ENCODE data around the gene SNX1. TPM values are rescaled to one million over a fixed set of nuclear protein-coding genes. Genes with fewer than 3 reads are reported as not detected.

SNX1 gene
- total and polyA plus RNA-seq, 4 donors, result 54.6 to 153 (median 89.9) TPM

- DNase-seq (no peak), ATAC-seq (ENCODE audit: low FRiP score) (peak; percentile 16)
- WGBS, 2 donors, result 1% methylated on average over 60 to 83 of the region's 83 CpGs
- H3K27ac ChIP-seq (ENCODE audit: low read depth in 1 of 2, low read length in 2 of 2), result no peak within 1 kb of the TSS
- no peaks in the 10 kb centered on the region for H3K27me3 ChIP-seq (ENCODE audit: control insufficient read depth in 1 of 2, insufficient read depth in 2 of 2, low read length in 1 of 2)
- no peaks in the 10 kb centered on the region for H3K4me1 ChIP-seq (ENCODE audit: control insufficient read depth in 1 of 2, insufficient read depth in 2 of 2, low read length in 2 of 2)
- H3K9me3 ChIP-seq (ENCODE audit: control insufficient read depth, low read length), result no peaks in the 10 kb centered on the region
- peak within 1 kb of the TSS in 1 of 2 donors; percentile 17 for H3K4me3 ChIP-seq (ENCODE audit: low read length in 2 of 2)
- H3K36me3 ChIP-seq (ENCODE audit: control insufficient read depth in 1 of 2, insufficient read depth in 2 of 2, low read length in 1 of 2), result peaks cover 0 to 11% of the 10 kb centered on the region in 2 donors
- intact Hi-C loops (cut with DNase I), result no loop called here
Measured at GRCh38 chr15:64151727-64152506, 56.1 kb downstream of the SNX1 start, which contains the start of gene SNX22. SNX22 (plus strand) TSS chr15:64151731; CDS start chr15:64151776, 45 bp downstream.

- Histone ChIP-seq H3K27me3 (ENCODE audit: control insufficient read depth in 1 of 2, insufficient read depth in 2 of 2, low read length in 1 of 2) (no peaks in the 10 kb centered on the region), H3K27ac (ENCODE audit: low read depth in 1 of 2, low read length in 2 of 2) (no peak overlapping the region), H3K36me3 (ENCODE audit: control insufficient read depth in 1 of 2, insufficient read depth in 2 of 2, low read length in 1 of 2) (peaks cover 3 to 13% of the 10 kb centered on the region in 2 donors), H3K4me3 (ENCODE audit: low read length in 2 of 2) (peak overlapping the region in 1 of 2 donors; percentile 17), H3K9me3 (ENCODE audit: control insufficient read depth, low read length) (no peaks in the 10 kb centered on the region), H3K4me1 (ENCODE audit: control insufficient read depth in 1 of 2, insufficient read depth in 2 of 2, low read length in 2 of 2) (no peaks in the 10 kb centered on the region)
- DNase-seq (no peak), ATAC-seq (ENCODE audit: low FRiP score) (no peak)
- 20 to 21% methylated on average over 27 of the region's 27 CpGs for WGBS, 2 donors
- intact Hi-C loops (cut with DNase I), result no loop called here
Measured at GRCh38 chr15:64152507-64153387, 57.0 kb downstream of the SNX1 start.

- H3K27me3 ChIP-seq (ENCODE audit: control insufficient read depth in 1 of 2, insufficient read depth in 2 of 2, low read length in 1 of 2), result no peaks in the 10 kb centered on the region
- no peaks in the 10 kb centered on the region for H3K4me1 ChIP-seq (ENCODE audit: control insufficient read depth in 1 of 2, insufficient read depth in 2 of 2, low read length in 2 of 2)
- H3K36me3 ChIP-seq (ENCODE audit: control insufficient read depth in 1 of 2, insufficient read depth in 2 of 2, low read length in 1 of 2), result peaks cover 6 to 18% of the 10 kb centered on the region in 2 donors
- intact Hi-C loops (cut with DNase I), result no loop called here
- ATAC-seq (ENCODE audit: low FRiP score) (peak; percentile 92), DNase-seq (peak; percentile 94 to 96)
- no peaks in the 10 kb centered on the region for H3K9me3 ChIP-seq (ENCODE audit: control insufficient read depth, low read length)
- no peak overlapping the region for H3K4me3 ChIP-seq (ENCODE audit: low read length in 2 of 2)
- no peak overlapping the region for H3K27ac ChIP-seq (ENCODE audit: low read depth in 1 of 2, low read length in 2 of 2)
- 17 to 18% methylated on average over 12 of the region's 12 CpGs for WGBS, 2 donors
Measured at GRCh38 chr15:64153480-64154367, 57.9 kb downstream of the SNX1 start.

GRCh38 chr15:64155802-64156651 lies 60.2 kb downstream of the SNX1 start:
- H3K9me3 ChIP-seq (ENCODE audit: control insufficient read depth, low read length), result no peaks in the 10 kb centered on the region
- H3K36me3 ChIP-seq (ENCODE audit: control insufficient read depth in 1 of 2, insufficient read depth in 2 of 2, low read length in 1 of 2), result peaks cover 9 to 21% of the 10 kb centered on the region in 2 donors
- no peak for DNase-seq
- H3K4me3 ChIP-seq (ENCODE audit: low read length in 2 of 2), result no peak overlapping the region
- intact Hi-C loops (cut with DNase I), result no loop called here
- ATAC-seq (ENCODE audit: low FRiP score), result no peak
- H3K4me1 ChIP-seq (ENCODE audit: control insufficient read depth in 1 of 2, insufficient read depth in 2 of 2, low read length in 2 of 2), result no peaks in the 10 kb centered on the region
- no peaks in the 10 kb centered on the region for H3K27me3 ChIP-seq (ENCODE audit: control insufficient read depth in 1 of 2, insufficient read depth in 2 of 2, low read length in 1 of 2)
- 85 to 86% methylated on average over 15 of the region's 15 CpGs for WGBS, 2 donors
- no peak overlapping the region for H3K27ac ChIP-seq (ENCODE audit: low read depth in 1 of 2, low read length in 2 of 2)

GRCh38 chr15:64156652-64157331 lies 61.0 kb downstream of the SNX1 start:
- Histone ChIP-seq H3K9me3 (ENCODE audit: control insufficient read depth, low read length) (no peaks in the 10 kb centered on the region), H3K27ac (ENCODE audit: low read depth in 1 of 2, low read length in 2 of 2) (no peak overlapping the region), H3K4me1 (ENCODE audit: control insufficient read depth in 1 of 2, insufficient read depth in 2 of 2, low read length in 2 of 2) (peaks cover 0 to 1% of the 10 kb centered on the region in 2 donors), H3K27me3 (ENCODE audit: control insufficient read depth in 1 of 2, insufficient read depth in 2 of 2, low read length in 1 of 2) (no peaks in the 10 kb centered on the region), H3K4me3 (ENCODE audit: low read length in 2 of 2) (no peak overlapping the region), H3K36me3 (ENCODE audit: control insufficient read depth in 1 of 2, insufficient read depth in 2 of 2, low read length in 1 of 2) (peaks cover 9 to 21% of the 10 kb centered on the region in 2 donors)
- DNase-seq (no peak), ATAC-seq (ENCODE audit: low FRiP score) (no peak)
- intact Hi-C loops (cut with DNase I), result no loop called here
- 81% methylated on average over 16 of the region's 16 CpGs for WGBS, 2 donors

- WGBS, 2 donors, result 88% methylated on average over 1 of the region's 1 CpG
- H3K27ac ChIP-seq (ENCODE audit: low read depth in 1 of 2, low read length in 2 of 2), result no peak overlapping the region
- H3K9me3 ChIP-seq (ENCODE audit: control insufficient read depth, low read length), result no peaks in the 10 kb centered on the region
- peaks cover 9 to 21% of the 10 kb centered on the region in 2 donors for H3K36me3 ChIP-seq (ENCODE audit: control insufficient read depth in 1 of 2, insufficient read depth in 2 of 2, low read length in 1 of 2)
- intact Hi-C loops (cut with DNase I), result no loop called here
- no peaks in the 10 kb centered on the region for H3K27me3 ChIP-seq (ENCODE audit: control insufficient read depth in 1 of 2, insufficient read depth in 2 of 2, low read length in 1 of 2)
- H3K4me3 ChIP-seq (ENCODE audit: low read length in 2 of 2), result no peak overlapping the region
- peaks cover 0 to 2% of the 10 kb centered on the region in 2 donors for H3K4me1 ChIP-seq (ENCODE audit: control insufficient read depth in 1 of 2, insufficient read depth in 2 of 2, low read length in 2 of 2)
- no peak for ATAC-seq (ENCODE audit: low FRiP score)
- DNase-seq, result no peak
Measured at GRCh38 chr15:64157599-64158125, 61.9 kb downstream of the SNX1 start.

- no peak overlapping the region for H3K27ac ChIP-seq (ENCODE audit: low read depth in 1 of 2, low read length in 2 of 2)
- H3K36me3 ChIP-seq (ENCODE audit: control insufficient read depth in 1 of 2, insufficient read depth in 2 of 2, low read length in 1 of 2), result peaks cover 9 to 21% of the 10 kb centered on the region in 2 donors
- no peak overlapping the region for H3K4me3 ChIP-seq (ENCODE audit: low read length in 2 of 2)
- no peak for ATAC-seq (ENCODE audit: low FRiP score)
- H3K4me1 ChIP-seq (ENCODE audit: control insufficient read depth in 1 of 2, insufficient read depth in 2 of 2, low read length in 2 of 2), result peaks cover 0 to 2% of the 10 kb centered on the region in 2 donors
- no peaks in the 10 kb centered on the region for H3K27me3 ChIP-seq (ENCODE audit: control insufficient read depth in 1 of 2, insufficient read depth in 2 of 2, low read length in 1 of 2)
- no peak for DNase-seq
- 78 to 83% methylated on average over 11 of the region's 11 CpGs for WGBS, 2 donors
- intact Hi-C loops (cut with DNase I), result no loop called here
- H3K9me3 ChIP-seq (ENCODE audit: control insufficient read depth, low read length), result no peaks in the 10 kb centered on the region
Measured at GRCh38 chr15:64158363-64159134, 62.8 kb downstream of the SNX1 start.

Data from aorta (tissue), 5 donors.